SK-N-SH (cell line): ENCODE data around the gene SLC7A1. TPM values are rescaled to one million over a fixed set of nuclear protein-coding genes. Genes with fewer than 3 reads are reported as not detected.

Experiments used
- CTCF ChIA-PET: fragments of 300-600, 350-600 bp; formaldehyde crosslinking; extraction: SDS; loops from one replicate; lab custom pipeline; 2021; lab: Yijun Ruan, JAX
- POLR2A ChIA-PET: fragments of 350-600 bp; sonication (Branson Sonifier 250); formaldehyde crosslinking; extraction: SDS; loops from one replicate; lab custom pipeline; 2020; ENCODE audit warnings: antibody characterized with exemption, inconsistent platforms; lab: Yijun Ruan, JAX
- DNase-seq: peaks from one replicate; pipeline ENCODE4 v3.0.0; 2012
- H2AFZ ChIP-seq: fragments of 200-600 bp; sonication (generic); 2 replicates; pipeline ENCODE4 v1.8.1; 2016; ENCODE audit warnings: antibody characterized with exemption, mild to moderate bottlenecking, low read depth
- H3F3A ChIP-seq: fragments of 200-600 bp; sonication (generic); replicated peaks from 2 replicates; pipeline ENCODE3; 2016; ENCODE audit warnings: antibody characterized with exemption, mild to moderate bottlenecking; ENCODE audit not compliant: insufficient read depth
- H3K27ac ChIP-seq, 2 experiments: fragments of 200-500 bp in 1 of 2; fragments of 200-600 bp in 1 of 2; sonication (Bioruptor generic) in 1 of 2; sonication (generic), shearing (Covaris generic) in 1 of 2; 2 replicates each; pipeline versions ENCODE4 v1.5.1 to v1.6.1; 2014 to 2016; ENCODE audit warnings: low read depth in 2 of 2, inconsistent platforms in 1 of 2, low read length in 1 of 2, mild to moderate bottlenecking in 1 of 2, mixed read lengths in 1 of 2
- H3K27me3 ChIP-seq: fragments of 200-600 bp; sonication (generic), shearing (Covaris generic); 2 replicates; pipeline ENCODE4 v1.6.1; 2016; ENCODE audit warnings: mixed run types; ENCODE audit not compliant: insufficient read depth
- H3K36me3 ChIP-seq, 2 experiments: fragments of 200-500 bp in 1 of 2; fragments of 200-600 bp in 1 of 2; sonication (Bioruptor generic) in 1 of 2; sonication (generic) in 1 of 2; replicated peaks in 1 of 2; 2 replicates each; pipeline versions ENCODE3 to v1.5.1; 2014 to 2016; ENCODE audit warnings: low read length in 1 of 2, mild to moderate bottlenecking in 1 of 2; ENCODE audit not compliant: insufficient read depth in 2 of 2, control insufficient read depth in 1 of 2
- H3K4me1 ChIP-seq, 2 experiments: fragments of 200-500 bp in 1 of 2; fragments of 200-600 bp in 1 of 2; sonication (Bioruptor generic) in 1 of 2; sonication (generic), shearing (Covaris generic) in 1 of 2; 2 replicates each; pipeline versions ENCODE4 v1.5.1 to v1.6.1; 2014 to 2016; ENCODE audit warnings: low read depth in 1 of 2, low read length in 1 of 2, mixed run types in 1 of 2; ENCODE audit not compliant: insufficient read depth in 2 of 2, control insufficient read depth in 1 of 2
- H3K4me2 ChIP-seq: fragments of 200-600 bp; sonication (generic), shearing (Covaris generic); 2 replicates; pipeline ENCODE4 v1.6.1; 2017; ENCODE audit warnings: mixed run types
- H3K4me3 ChIP-seq, 2 experiments: fragments of 200-500 bp in 1 of 2; fragments of 200-600 bp in 1 of 2; sonication (Bioruptor generic) in 1 of 2; sonication (generic), shearing (Covaris generic) in 1 of 2; 2 replicates each; pipeline versions ENCODE4 v1.5.1 to v1.8.1; 2014 to 2016; ENCODE audit warnings: low read depth in 2 of 2, inconsistent platforms in 1 of 2, low read length in 1 of 2, mild to moderate bottlenecking in 1 of 2, mixed read lengths in 1 of 2, moderate library complexity in 1 of 2
- H3K79me2 ChIP-seq: fragments of 200-600 bp; sonication (generic); 2 replicates; pipeline ENCODE4 v1.8.1; 2017; ENCODE audit warnings: mild to moderate bottlenecking; ENCODE audit not compliant: insufficient read depth
- H3K9ac ChIP-seq: fragments of 200-600 bp; sonication (generic); 2 replicates; pipeline ENCODE4 v1.6.1; 2017; ENCODE audit warnings: mixed run types
- H3K9me2 ChIP-seq: fragments of 200-600 bp; sonication (generic); 2 replicates; pipeline ENCODE4 v1.6.1; 2017; ENCODE audit warnings: mixed run types
- H3K9me3 ChIP-seq: fragments of 200-600 bp; sonication (generic); 2 replicates; pipeline ENCODE4 v1.6.1; 2017; ENCODE audit warnings: mixed run types, mild to moderate bottlenecking, moderate library complexity
- H4K20me1 ChIP-seq: fragments of 200-600 bp; sonication (generic); 2 replicates; pipeline ENCODE4 v1.6.1; 2017; ENCODE audit warnings: mild to moderate bottlenecking, mixed run types; ENCODE audit not compliant: insufficient read depth
- CHD2 ChIP-seq: fragments of 150-350 bp; IDR thresholded peaks from 2 replicates; pipeline ENCODE4 v1.6.1; 2018; ENCODE audit warnings: low read length; ENCODE audit not compliant: partially characterized antibody
- ELF1 ChIP-seq: IDR thresholded peaks from 2 replicates; pipeline ENCODE4 v1.4.0; 2012
- GABPA ChIP-seq: IDR thresholded peaks from 2 replicates; pipeline ENCODE4 v1.4.0; 2012; ENCODE audit warnings: low read depth, mild to moderate bottlenecking
- MEF2A ChIP-seq: IDR thresholded peaks from 2 replicates; pipeline ENCODE4 v1.4.0; 2012; ENCODE audit warnings: low read depth, borderline replicate concordance
- RAD21 ChIP-seq: IDR thresholded peaks from 2 replicates; pipeline ENCODE4 v1.6.1; 2012; ENCODE audit warnings: mild to moderate bottlenecking, low read length
- RCOR1 ChIP-seq: fragments of 150-350 bp; IDR thresholded peaks from 2 replicates; pipeline ENCODE4 v1.6.1; 2017; ENCODE audit warnings: antibody characterized with exemption, low read length
- RFX5 ChIP-seq: IDR thresholded peaks from 2 replicates; pipeline ENCODE4 v1.6.1; 2012; ENCODE audit warnings: mild to moderate bottlenecking, improper control_type of control experiment, low read length
- TCF12 ChIP-seq: IDR thresholded peaks from 2 replicates; pipeline ENCODE4 v1.4.0; 2012
- TEAD4 ChIP-seq: IDR thresholded peaks from 2 replicates; pipeline ENCODE4 v1.4.0; 2012; ENCODE audit warnings: mild to moderate bottlenecking, borderline replicate concordance; ENCODE audit not compliant: insufficient read depth
- YY1 ChIP-seq: IDR thresholded peaks from 2 replicates; pipeline ENCODE4 v1.4.0; 2012; ENCODE audit warnings: low read depth, mild to moderate bottlenecking
- WGBS: methylation state at CpG from one replicate; pipeline ENCODE4 v1.1.6; 2017; ENCODE audit warnings: low lambda C conversion rate; 5-methylcytosine and 5-hydroxymethylcytosine counted together
- polyA plus RNA-seq, 3 experiments: library from polyadenylated mRNA; depleted of rRNA; stranded (reverse); fragments of >200 nt; gene quantifications; 2 replicates each; pipeline ENCODE4 v1.2.3, GENCODE V29; 2012
- TF ChIP-seq, protein P1 (sequence below): IDR thresholded peaks from 2 replicates; pipeline ENCODE4; 2012
- TF ChIP-seq, protein P2 (sequence below): fragments of 150-350 bp; IDR thresholded peaks from 2 replicates; pipeline ENCODE4 v1.6.1; 2017; ENCODE audit warnings: antibody characterized with exemption, low read length, low read depth, borderline replicate concordance
- TF ChIP-seq, protein P3 (sequence below): IDR thresholded peaks from 2 replicates; pipeline ENCODE4 v1.4.0; 2012; ENCODE audit warnings: low read depth, borderline replicate concordance
- TF ChIP-seq, protein P4 (sequence below): IDR thresholded peaks from 2 replicates; pipeline ENCODE4 v1.4.0; 2012; ENCODE audit warnings: low read depth, borderline replicate concordance

SLC7A1 gene
- polyA plus RNA-seq, 1 of the 3 experiments (the other 2 are of a cell fraction): 14.0 TPM

DNA sequence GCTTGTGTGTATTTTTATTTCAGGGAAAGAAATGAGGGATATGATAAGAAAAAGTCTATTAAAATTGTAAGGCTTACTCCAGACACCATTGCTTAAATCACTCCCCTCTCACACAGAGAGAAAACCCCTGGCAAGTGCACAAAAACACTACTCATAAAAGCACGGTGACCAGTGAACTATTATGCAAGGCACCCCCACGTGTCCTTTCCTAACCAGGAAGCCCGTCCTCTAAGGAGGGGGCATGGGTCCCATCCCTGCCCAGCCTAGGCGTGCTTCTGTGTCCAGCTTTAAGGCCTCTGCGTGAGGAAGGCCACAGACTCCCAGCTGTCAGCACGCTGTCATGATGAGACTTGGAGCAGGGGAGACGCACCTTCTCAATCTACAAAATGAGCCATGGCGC, 83.5 kb downstream of the SLC7A1 start (continued):
- TF ChIP-seq, protein P1, sequence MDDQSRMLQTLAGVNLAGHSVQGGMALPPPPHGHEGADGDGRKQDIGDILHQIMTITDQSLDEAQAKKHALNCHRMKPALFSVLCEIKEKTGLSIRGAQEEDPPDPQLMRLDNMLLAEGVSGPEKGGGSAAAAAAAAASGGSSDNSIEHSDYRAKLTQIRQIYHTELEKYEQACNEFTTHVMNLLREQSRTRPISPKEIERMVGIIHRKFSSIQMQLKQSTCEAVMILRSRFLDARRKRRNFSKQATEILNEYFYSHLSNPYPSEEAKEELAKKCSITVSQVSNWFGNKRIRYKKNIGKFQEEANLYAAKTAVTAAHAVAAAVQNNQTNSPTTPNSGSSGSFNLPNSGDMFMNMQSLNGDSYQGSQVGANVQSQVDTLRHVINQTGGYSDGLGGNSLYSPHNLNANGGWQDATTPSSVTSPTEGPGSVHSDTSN: no peak
- TF ChIP-seq ELF1: no peak
- TF ChIP-seq, all 33 proteins: peak for 0

DNA sequence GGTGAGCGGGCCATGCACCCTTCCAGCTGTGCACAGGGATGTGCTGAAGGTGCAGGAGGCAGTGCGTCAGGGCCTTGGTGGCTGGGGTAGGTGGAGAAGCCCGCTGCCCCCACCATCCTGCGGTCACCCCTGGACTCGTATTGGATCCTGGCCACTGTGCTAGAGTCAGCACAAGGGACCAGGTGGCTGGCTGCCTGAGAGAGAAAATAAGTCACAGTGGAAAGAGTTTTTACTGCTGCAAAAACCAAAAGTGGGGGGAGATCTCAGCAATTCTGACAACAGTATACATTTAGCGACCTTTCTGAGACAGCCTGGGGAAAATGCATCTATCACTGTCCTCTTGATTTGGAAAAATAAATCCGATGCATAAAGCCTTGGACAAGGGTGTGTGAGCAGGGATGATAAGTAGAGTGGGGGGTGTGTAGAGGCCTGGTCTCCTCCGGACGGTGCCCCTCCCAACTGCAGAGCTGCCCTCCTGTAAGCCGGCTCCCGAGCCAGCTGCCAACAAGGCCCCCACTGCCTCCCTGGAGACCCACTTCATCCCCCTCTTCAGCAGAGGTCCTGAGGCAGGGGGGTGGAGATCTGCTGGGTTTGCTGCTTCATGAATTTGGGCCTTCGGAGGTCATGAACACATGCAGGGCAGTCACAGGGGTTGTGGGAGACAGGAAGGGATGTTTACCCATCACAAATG, 84.2 kb downstream of the SLC7A1 start:
- no peak for DNase-seq
- TF ChIP-seq CHD2 (no peak), MEF2A (no peak), GABPA (no peak), TEAD4 (no peak), RAD21 (no peak), TCF12 (no peak), RCOR1 (no peak), RFX5 (no peak), ELF1 (no peak), YY1 (no peak)
- TF ChIP-seq, protein P2, sequence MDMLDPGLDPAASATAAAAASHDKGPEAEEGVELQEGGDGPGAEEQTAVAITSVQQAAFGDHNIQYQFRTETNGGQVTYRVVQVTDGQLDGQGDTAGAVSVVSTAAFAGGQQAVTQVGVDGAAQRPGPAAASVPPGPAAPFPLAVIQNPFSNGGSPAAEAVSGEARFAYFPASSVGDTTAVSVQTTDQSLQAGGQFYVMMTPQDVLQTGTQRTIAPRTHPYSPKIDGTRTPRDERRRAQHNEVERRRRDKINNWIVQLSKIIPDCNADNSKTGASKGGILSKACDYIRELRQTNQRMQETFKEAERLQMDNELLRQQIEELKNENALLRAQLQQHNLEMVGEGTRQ: no peak
- TF ChIP-seq, protein P3, sequence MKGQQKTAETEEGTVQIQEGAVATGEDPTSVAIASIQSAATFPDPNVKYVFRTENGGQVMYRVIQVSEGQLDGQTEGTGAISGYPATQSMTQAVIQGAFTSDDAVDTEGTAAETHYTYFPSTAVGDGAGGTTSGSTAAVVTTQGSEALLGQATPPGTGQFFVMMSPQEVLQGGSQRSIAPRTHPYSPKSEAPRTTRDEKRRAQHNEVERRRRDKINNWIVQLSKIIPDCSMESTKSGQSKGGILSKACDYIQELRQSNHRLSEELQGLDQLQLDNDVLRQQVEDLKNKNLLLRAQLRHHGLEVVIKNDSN: no peak
- TF ChIP-seq, protein P4, sequence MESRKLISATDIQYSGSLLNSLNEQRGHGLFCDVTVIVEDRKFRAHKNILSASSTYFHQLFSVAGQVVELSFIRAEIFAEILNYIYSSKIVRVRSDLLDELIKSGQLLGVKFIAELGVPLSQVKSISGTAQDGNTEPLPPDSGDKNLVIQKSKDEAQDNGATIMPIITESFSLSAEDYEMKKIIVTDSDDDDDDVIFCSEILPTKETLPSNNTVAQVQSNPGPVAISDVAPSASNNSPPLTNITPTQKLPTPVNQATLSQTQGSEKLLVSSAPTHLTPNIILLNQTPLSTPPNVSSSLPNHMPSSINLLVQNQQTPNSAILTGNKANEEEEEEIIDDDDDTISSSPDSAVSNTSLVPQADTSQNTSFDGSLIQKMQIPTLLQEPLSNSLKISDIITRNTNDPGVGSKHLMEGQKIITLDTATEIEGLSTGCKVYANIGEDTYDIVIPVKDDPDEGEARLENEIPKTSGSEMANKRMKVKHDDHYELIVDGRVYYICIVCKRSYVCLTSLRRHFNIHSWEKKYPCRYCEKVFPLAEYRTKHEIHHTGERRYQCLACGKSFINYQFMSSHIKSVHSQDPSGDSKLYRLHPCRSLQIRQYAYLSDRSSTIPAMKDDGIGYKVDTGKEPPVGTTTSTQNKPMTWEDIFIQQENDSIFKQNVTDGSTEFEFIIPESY: no peak
- Histone ChIP-seq H3K79me2 (peaks cover 4% of the 10 kb centered on the region; the same call in 1 of the 2 replicates), H3K9ac (no peak overlapping the region), H3K36me3 (peaks cover 5 to 62% of the 10 kb centered on the region in 2 experiments), H3K4me2 (no peak overlapping the region), H3K4me3 (no peak overlapping the region), H4K20me1 (0 out of 2 replicates have a peak, but pooled peaks cover 2% of the 10 kb centered on the region), H3K27me3 (no peaks in the 10 kb centered on the region), H3K9me2 (no peaks in the 10 kb centered on the region), H3K27ac (no peak overlapping the region), H3K4me1 (peaks cover 4 to 26% of the 10 kb centered on the region in 2 experiments; a peak in 2 of 4 replicates), H3K9me3 (no peaks in the 10 kb centered on the region), H3F3A (peaks cover 5% of the 10 kb centered on the region), H2AFZ (no peak overlapping the region)
- 96% methylated on average over 7 of the region's 12 CpGs for WGBS
- POLR2A ChIA-PET: no interaction called here
- CTCF ChIA-PET: interaction anchor here (0.6 to 10.4 kb wide), 3 partner anchors 13 to 603 kb away, joined by 3 to 143 read pairs (median 3); no protein-coding TSS in a partner anchor
